Upper lobe of left lung (tissue), 6 donors: ENCODE data around the gene NELFCD. TPM values are rescaled to one million over a fixed set of nuclear protein-coding genes. Genes with fewer than 3 reads are reported as not detected.
A peak's percentile ranks its signal among the peaks of the same experiment; 100 is the strongest.

Experiments used
- ATAC-seq, 2 donors: fragments of 200-7000 bp; cut with Tn5 transposase; one replicate each; pipeline ENCODE4 v1.9.1; 2022; ENCODE audit warnings: mild to moderate bottlenecking in 2 of 2, moderate library complexity in 2 of 2; ENCODE audit not compliant: low FRiP score in 2 of 2
- DNase-seq, 2 donors: peaks; one replicate each; pipeline ENCODE4 v3.0.0-alpha.2; 2019 to 2020
- H3K27ac ChIP-seq, 4 donors: fragments of 200-600 bp; sonication (generic); one replicate each; pipeline ENCODE4 v1.5.1; 2016 to 2019
- H3K27me3 ChIP-seq, 4 donors: fragments of 200-600 bp; sonication (generic); one replicate each; pipeline ENCODE4 v1.5.1; 2017 to 2019
- H3K36me3 ChIP-seq, 4 donors: fragments of 200-600 bp; sonication (generic); one replicate each; pipeline ENCODE4 v1.5.1; 2016 to 2019
- H3K4me1 ChIP-seq, 4 donors: fragments of 200-600 bp; sonication (generic); one replicate each; pipeline ENCODE4 v1.5.1; 2018 to 2019
- H3K4me3 ChIP-seq, 4 donors: fragments of 200-600 bp; sonication (generic); one replicate each; pipeline ENCODE4 v1.5.1; 2017 to 2019; ENCODE audit warnings: mild to moderate bottlenecking in 2 of 4, moderate library complexity in 1 of 4
- H3K9me3 ChIP-seq, 4 donors: fragments of 200-600 bp; sonication (generic); one replicate each; pipeline ENCODE4 v1.5.1; 2018 to 2019
- CTCF ChIP-seq, 6 experiments: fragments of 450-650 bp in 4 of 6; fragments of 200-600 bp in 2 of 6; sonication (generic) in 2 of 6; IDR thresholded peaks; one replicate each; pipeline ENCODE4 v1.5.1; 2016 to 2019; ENCODE audit warnings: antibody characterized with exemption in 6 of 6
- EP300 ChIP-seq, 4 donors: sonication (generic); formaldehyde crosslinking; IDR thresholded peaks; one replicate each; pipeline ENCODE4 v1.5.1; 2017; ENCODE audit warnings: antibody characterized with exemption in 4 of 4, control low read depth in 2 of 4
- POLR2A ChIP-seq, 4 donors: fragments of 450-650 bp; IDR thresholded peaks; one replicate each; pipeline ENCODE4 v1.5.1; 2016 to 2017; ENCODE audit warnings: antibody characterized with exemption in 4 of 4, mild to moderate bottlenecking in 2 of 4
- POLR2AphosphoS5 ChIP-seq, 2 donors: sonication (generic); formaldehyde crosslinking; IDR thresholded peaks; one replicate each; pipeline ENCODE4 v1.5.1; 2017; ENCODE audit warnings: antibody characterized with exemption in 2 of 2
- WGBS, 2 donors: methylation state at CpG; one replicate each; pipeline ENCODE4 v1.1.5; 2017 to 2018; 5-methylcytosine and 5-hydroxymethylcytosine counted together
- total RNA-seq, 6 donors: library from RNA; depleted of rRNA in 4 of 6; stranded (reverse); fragments of >200 nt in 4 of 6; gene quantifications; one replicate each; pipeline versions ENCODE4 v1.1.0 to v1.2.1, GENCODE V29; 2016 to 2021
- donor health status: DM: no; HTN: no; CAD: no; lungs with moderate emphysema.
- donor health status: DM: no; HTN: yes; CAD: no; lungs with severe emphysema.

The NELFCD gene
- total RNA-seq, 6 donors from 2014 or later, result 42.3 to 99.5 (median 48.7) TPM

GRCh38 chr20:59006864-59007664, 26.0 kb downstream of the NELFCD start, which contains the start of gene CTSZ:
Gene CTSZ (minus strand): TSS chr20:59007254. CDS start chr20:59007128, 126 bp downstream.
- ATAC-seq, result peak; percentile 52 to 86
- Histone ChIP-seq H3K27ac (peak within 1 kb of the TSS; percentile 86 to 95 (median 92)), H3K27me3 (no peaks in the 10 kb centered on the region), H3K36me3 (peaks cover 0 to 12% (median 5%) of the 10 kb centered on the region in 4 donors), H3K9me3 (no peaks in the 10 kb centered on the region), H3K4me3 (peak within 1 kb of the TSS; percentile 69 to 89 (median 78)), H3K4me1 (peaks cover 49 to 58% (median 56%) of the 10 kb centered on the region in 4 donors)
- WGBS, 2 donors, result 14 to 18% methylated on average over 12 to 28 of the region's 82 CpGs
- peak; percentile 82 to 94 for DNase-seq
- TF ChIP-seq POLR2AphosphoS5 (IDR thresholded peaks at IDR 0.05) (peak in 1 of 2 donors; percentile 56), CTCF (IDR thresholded peaks at IDR 0.05) (no peak), POLR2A (IDR thresholded peaks at IDR 0.05) (peak in 3 of 4 donors; percentile 52 to 87 (median 73))

GRCh38 chr20:59007665-59008511, 26.8 kb downstream of the NELFCD start:
- 83 to 88% methylated on average over 22 to 24 of the region's 24 CpGs for WGBS, 2 donors
- Histone ChIP-seq H3K9me3 (no peaks in the 10 kb centered on the region), H3K4me3 (peak overlapping the region in 3 of 4 donors; percentile 69 to 89 (median 76)), H3K27ac (peak overlapping the region; percentile 86 to 95 (median 92)), H3K4me1 (peaks cover 49 to 58% (median 56%) of the 10 kb centered on the region in 4 donors), H3K36me3 (peaks cover 0 to 6% (median 2%) of the 10 kb centered on the region in 4 donors), H3K27me3 (no peaks in the 10 kb centered on the region)
- TF ChIP-seq POLR2A (IDR thresholded peaks at IDR 0.05) (no peak), POLR2AphosphoS5 (IDR thresholded peaks at IDR 0.05) (peak in 1 of 2 donors; percentile 6), EP300 (IDR thresholded peaks at IDR 0.05) (no peak), CTCF (IDR thresholded peaks at IDR 0.05) (no peak)
- peak; percentile 62 to 66 for DNase-seq
- peak in 1 of 2 donors; percentile 43 for ATAC-seq

- TF ChIP-seq POLR2A (IDR thresholded peaks at IDR 0.05), result no peak
- H3K27ac ChIP-seq, result peak overlapping the region; percentile 86 to 95 (median 92)
- H3K36me3 ChIP-seq, result peaks cover 0 to 3% (median 0%) of the 10 kb centered on the region in 4 donors
- 76 to 81% methylated on average over 4 to 8 of the region's 8 CpGs for WGBS, 2 donors
- H3K4me3 ChIP-seq, result no peak overlapping the region
- H3K4me1 ChIP-seq, result peaks cover 47 to 57% (median 52%) of the 10 kb centered on the region in 4 donors
- no peaks in the 10 kb centered on the region for H3K27me3 ChIP-seq
- DNase-seq (peak in 1 of 2 donors; percentile 18), ATAC-seq (no peak)
- no peaks in the 10 kb centered on the region for H3K9me3 ChIP-seq
These were observed 27.8 kb downstream of the NELFCD start for GRCh38 chr20:59008715-59009336.

- TF ChIP-seq POLR2A (IDR thresholded peaks at IDR 0.05), result peak in 1 of 4 donors; percentile 9
- TF ChIP-seq CTCF (IDR thresholded peaks at IDR 0.05), result no peak
- no peak for TF ChIP-seq EP300 (IDR thresholded peaks at IDR 0.05)
- no peak for TF ChIP-seq POLR2AphosphoS5 (IDR thresholded peaks at IDR 0.05)
- Histone ChIP-seq H3K4me3 (no peak overlapping the region), H3K4me1 (peaks cover 31 to 41% (median 37%) of the 10 kb centered on the region in 4 donors), H3K27ac (peak overlapping the region; percentile 56 to 67 (median 58)), H3K9me3 (no peaks in the 10 kb centered on the region), H3K27me3 (no peaks in the 10 kb centered on the region), H3K36me3 (no peaks in the 10 kb centered on the region)
- DNase-seq, result peak in 1 of 2 donors; percentile 86
- ATAC-seq, result peak in 1 of 2 donors; percentile 64
- 53 to 74% methylated on average over 8 of the region's 8 CpGs for WGBS, 2 donors
These were observed 29.4 kb downstream of the NELFCD start for GRCh38 chr20:59010321-59010994.
